GM21619 (cell line): Measurements from ENCODE around the gene VGF.

Experiments used
- ATAC-seq: cut with Tn5 transposase; IDR thresholded peaks from one replicate; pipeline ENCODE4 v1.9.1; 2021; ENCODE audit not compliant: unreplicated experiment

Gene VGF

GRCh38 chr7:101186194-101186593 is 20.8 kb upstream of the VGF start:
- no peak for ATAC-seq

GRCh38 chr7:101185258-101185839 is 20.0 kb upstream of the VGF start:
- no peak for ATAC-seq

DNA sequence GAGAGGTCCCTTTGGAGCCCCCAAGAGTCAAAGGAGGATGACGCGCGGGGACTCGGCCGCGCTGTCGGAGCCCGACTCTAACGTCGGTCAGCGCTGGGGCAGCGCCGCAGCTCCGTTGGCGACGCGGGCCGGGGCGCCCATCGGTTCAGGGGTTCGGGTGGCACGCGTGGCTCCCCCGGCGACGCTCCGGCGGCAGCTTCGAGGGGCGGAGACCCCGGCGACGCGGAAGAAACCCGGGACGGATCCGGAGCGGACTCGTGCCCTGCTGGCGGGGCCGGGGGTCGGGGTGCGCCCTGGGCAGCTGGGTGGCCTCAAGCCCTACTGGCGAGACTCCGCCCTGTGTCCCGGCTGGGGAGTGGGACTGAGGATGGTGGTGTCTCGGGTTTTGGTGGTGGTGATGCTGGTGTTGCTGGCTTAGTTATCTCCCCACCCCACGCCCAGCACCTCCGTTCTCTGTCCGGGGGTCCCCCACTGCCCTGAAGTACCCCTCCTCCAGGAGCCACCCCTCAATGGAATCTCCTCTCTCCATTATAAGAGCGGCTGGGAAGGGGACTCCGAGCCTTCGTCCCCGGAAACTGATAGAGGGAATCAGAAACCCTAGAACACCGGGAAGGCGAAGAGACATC is 14.9 kb upstream of the VGF start, which contains the start of gene NAT16:
Gene NAT16 (minus strand): TSS at position 164 of the 626 bp plus-strand sequence. CDS start 5,486 bp downstream, outside the sequence.
- no peak for ATAC-seq

DNA sequence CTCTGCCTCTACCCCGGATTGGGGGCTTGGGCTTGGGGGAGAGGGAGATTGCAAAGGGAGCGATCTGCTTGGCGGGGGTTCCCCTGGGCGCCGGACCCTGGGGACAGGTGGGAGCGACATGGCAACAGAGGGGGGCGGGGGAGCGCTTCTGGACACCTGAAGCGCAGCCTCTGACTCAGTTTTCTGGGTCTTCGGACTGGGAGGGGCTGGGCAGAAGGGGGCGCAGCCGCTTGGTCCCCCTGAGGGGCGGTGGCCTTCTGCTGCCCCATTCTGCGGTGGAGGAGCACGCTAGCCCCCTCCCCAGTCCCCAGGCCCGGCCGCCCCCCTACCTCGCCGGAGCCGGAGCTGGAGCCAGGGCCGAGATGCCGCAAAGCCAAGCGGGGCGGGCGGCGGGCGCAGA is 14.3 kb upstream of the VGF start:
- no peak for ATAC-seq

GRCh38 chr7:101179117-101179516 is 13.7 kb upstream of the VGF start:
- no peak for ATAC-seq

- ATAC-seq, result no peak
Observed at GRCh38 chr7:101177644-101178043, 12.3 kb upstream of the VGF start.

DNA sequence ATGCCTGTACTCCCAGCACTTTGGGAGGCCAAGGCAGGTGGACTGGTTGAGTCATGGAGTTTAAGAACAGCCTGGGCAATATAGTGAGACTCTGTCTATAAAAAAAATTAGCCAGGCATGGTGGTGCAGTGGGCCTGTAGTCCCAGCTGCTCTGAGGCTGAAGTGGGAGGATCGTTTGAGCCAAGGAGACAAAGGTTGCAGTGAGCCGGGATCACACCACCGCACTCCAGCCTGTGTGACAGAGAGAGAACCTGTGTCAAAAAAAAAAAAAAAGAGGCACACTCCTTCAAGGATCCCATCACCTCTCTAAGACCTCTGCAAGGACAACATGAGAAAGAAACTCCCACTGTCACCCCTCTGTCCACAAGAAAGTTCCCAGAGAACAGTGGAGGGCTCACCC is 10.3 kb upstream of the VGF start:
- no peak for ATAC-seq

- no peak for ATAC-seq
Observed at GRCh38 chr7:101174322-101174854, 9.0 kb upstream of the VGF start.

DNA sequence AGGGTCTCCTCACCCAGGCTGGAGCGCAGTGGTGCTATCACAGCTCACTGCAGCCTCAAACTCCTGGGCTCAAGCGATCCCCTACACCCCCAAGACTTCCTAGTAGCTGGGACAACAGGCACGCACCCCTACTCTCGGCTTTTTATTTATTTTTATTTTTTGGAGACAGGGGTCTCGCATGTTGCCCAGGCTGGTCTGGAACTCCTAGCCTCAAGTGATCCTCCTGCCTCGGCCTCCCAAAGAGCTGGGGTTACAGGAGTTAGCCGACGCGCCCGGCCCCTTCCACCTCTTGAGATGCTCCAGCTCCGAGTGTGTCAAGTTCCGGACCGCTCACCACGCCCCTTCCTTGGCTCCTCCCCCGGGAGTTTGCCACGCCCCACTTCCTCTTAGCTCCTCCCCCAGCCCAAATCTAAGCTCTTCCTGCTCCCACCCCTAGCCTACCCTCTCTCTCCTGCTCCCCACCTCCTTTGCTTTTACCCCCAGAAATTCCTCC is 8.4 kb upstream of the VGF start:
- no peak for ATAC-seq

- ATAC-seq, result no peak
Observed at GRCh38 chr7:101172854-101173751, 7.7 kb upstream of the VGF start.

DNA sequence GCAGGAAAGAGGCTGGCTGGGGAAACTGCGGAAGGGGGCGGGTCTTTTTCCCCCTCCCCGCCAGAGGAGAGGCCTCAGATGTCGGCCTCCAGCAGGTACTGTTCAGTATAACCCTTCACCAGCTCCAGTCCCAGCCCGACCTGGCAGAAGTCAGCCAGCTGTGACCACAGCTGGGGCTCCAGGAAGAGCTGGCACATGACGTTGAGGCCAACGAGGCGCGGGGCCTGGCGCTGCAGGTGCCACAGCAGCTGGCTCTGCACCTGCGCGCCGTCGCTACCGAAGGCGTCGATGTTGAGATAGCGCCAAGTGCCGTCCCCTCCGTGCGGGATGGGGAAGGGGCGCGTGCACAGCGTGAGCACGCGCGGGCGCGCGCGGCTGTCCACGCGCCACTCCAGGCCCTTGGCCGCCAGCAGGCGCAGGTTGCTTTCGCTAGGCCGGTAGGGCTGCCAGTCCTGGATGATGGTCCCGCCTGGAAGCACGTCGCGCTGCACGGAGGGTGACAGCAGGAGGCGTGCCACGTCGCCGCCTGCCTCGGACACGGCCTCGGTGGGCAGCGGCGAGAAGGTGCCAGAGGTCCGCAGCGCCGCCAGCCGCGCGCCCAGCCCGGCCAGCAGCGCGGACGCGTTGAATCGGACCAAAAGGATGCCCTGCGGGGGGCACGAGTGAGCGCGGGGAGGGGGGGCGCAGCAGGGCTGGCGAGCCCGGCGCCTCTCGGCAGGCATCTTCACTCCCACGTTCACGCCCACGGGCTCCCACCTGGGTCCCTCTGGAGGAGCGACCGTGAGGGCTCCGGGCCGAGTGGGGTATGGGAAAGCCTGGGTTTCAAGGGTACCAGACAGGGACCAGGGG is 6.9 kb upstream of the VGF start:
- no peak for ATAC-seq

DNA sequence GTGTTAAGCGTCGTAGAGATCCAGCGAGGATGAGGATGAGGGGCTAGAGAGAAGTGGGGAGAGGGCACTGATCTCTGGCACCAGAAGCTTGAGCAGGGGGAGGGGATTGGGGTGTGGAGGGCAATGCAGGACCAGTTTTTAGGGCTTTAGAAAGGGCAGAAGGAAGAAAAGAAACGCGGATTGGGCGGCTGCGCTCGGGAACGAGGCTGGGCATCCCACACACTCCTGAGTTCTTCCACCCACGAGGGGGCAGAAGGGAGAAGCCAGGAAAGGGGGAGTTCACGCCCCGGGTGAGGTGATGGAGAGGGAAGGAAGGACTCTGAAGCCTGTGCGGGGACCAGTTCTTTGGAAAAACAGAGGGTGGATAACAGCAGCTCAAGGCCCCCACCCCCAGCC is 6.1 kb upstream of the VGF start:
- ATAC-seq, result no peak

- ATAC-seq, result no peak
Observed at GRCh38 chr7:101170617-101171441, 5.5 kb upstream of the VGF start.

GRCh38 chr7:101169838-101170551 is 4.6 kb upstream of the VGF start:
- no peak for ATAC-seq

GRCh38 chr7:101169110-101169837 is 3.9 kb upstream of the VGF start:
- no peak for ATAC-seq

- no peak for ATAC-seq
Observed at GRCh38 chr7:101168412-101169049, 3.2 kb upstream of the VGF start.

- no peak for ATAC-seq
Observed at GRCh38 chr7:101167645-101168411, 2.5 kb upstream of the VGF start.
